ENCODE measurements around the gene ZNF22. TPM values are rescaled to one million over a fixed set of nuclear protein-coding genes. Genes with fewer than 3 reads are reported as not detected.

ZNF22 gene
- total and polyA plus RNA-seq, 2 of the 8 experiments (the other 6 are each of a cell fraction or from before 2014, with no cell fraction given) = 18.2 to 45.2 TPM

DNA sequence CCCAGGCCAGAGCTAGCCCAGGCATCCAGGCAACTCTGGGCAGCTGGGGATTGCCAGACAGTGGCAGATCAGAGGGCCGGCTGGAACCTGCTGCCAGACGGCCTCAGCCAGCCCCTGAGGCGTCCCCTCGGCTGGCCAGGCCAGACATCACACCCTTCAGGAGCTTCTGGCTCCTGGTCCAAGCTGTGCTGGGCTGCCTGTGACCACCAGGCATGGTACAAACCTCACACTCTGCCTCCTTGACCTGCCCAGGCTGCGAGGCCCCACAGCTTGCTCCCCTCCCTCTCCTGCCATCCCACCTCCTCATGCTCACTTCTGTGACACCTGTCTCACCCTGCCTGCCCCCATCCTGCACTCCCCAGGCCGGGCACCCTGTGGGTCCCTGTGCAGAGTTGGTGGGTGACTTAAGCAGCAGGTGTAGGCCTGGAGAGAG lies 27.8 kb upstream of the ZNF22 start (continued):
- TF ChIP-seq TEAD4 (IDR thresholded peaks at IDR 0.05; ENCODE audit: low read depth, low read length) = no peak
- no peak for TF ChIP-seq TAF7 (optimal IDR thresholded peaks at IDR 0.05; ENCODE audit: borderline replicate concordance, low read depth, low read length)
- no peak for TF ChIP-seq CTBP2 (IDR thresholded peaks at IDR 0.05; ENCODE audit: borderline replicate concordance, insufficient read depth, insufficient read length, low read length)
- TF ChIP-seq RBBP5 (IDR thresholded peaks at IDR 0.05; ENCODE audit: borderline replicate concordance, low read depth, low read length) = no peak
- no peak for TF ChIP-seq NANOG (IDR thresholded peaks at IDR 0.05; ENCODE audit: insufficient read depth, low read depth, low read length, poor library complexity, severe bottlenecking)
- no peak for TF ChIP-seq HDAC2 (IDR thresholded peaks at IDR 0.05; ENCODE audit: borderline replicate concordance in 1 of 2, low read depth in 2 of 2, low read length in 2 of 2)
- no peak for TF ChIP-seq ZNF274 (IDR thresholded peaks at IDR 0.05; ENCODE audit: borderline replicate concordance, extremely low read depth, low read length)
